AG04449 (cell line): ENCODE data around the gene ACP7.
"Not testable (repeated sequence)": the region's sequence is repeated elsewhere in the genome, so short reads cannot be mapped to it uniquely, and the experiment has no call there.

Experiments
- CTCF ChIA-PET: fragments of 350-600 bp; formaldehyde crosslinking; extraction: SDS; loops from one replicate; lab custom pipeline; 2021; ENCODE audit warnings: antibody characterized with exemption; lab: Yijun Ruan, JAX
- POLR2A ChIA-PET: fragments of 400-600, 350-600 bp; formaldehyde crosslinking; extraction: SDS; loops from one replicate; lab custom pipeline; 2020; ENCODE audit warnings: antibody characterized with exemption, inconsistent platforms; lab: Yijun Ruan, JAX
- DNase-seq: peaks from one replicate; pipeline ENCODE4 v3.0.0-alpha.2; 2010; ENCODE audit warnings: low read depth, low spot score
- H3K4me3 ChIP-seq: 2 replicates; pipeline ENCODE4 v1.5.1; 2011; ENCODE audit warnings: low read depth, mild to moderate bottlenecking, control low read depth, low read length
- TF ChIP-seq, protein P1 (sequence below): IDR thresholded peaks from one replicate; pipeline ENCODE4 v1.5.1; 2011; ENCODE audit warnings: mild to moderate bottlenecking, moderate library complexity, low read length, control low read depth, inconsistent platforms; ENCODE audit not compliant: insufficient read depth; ENCODE audit errors: missing control alignments

ACP7 gene

DNA sequence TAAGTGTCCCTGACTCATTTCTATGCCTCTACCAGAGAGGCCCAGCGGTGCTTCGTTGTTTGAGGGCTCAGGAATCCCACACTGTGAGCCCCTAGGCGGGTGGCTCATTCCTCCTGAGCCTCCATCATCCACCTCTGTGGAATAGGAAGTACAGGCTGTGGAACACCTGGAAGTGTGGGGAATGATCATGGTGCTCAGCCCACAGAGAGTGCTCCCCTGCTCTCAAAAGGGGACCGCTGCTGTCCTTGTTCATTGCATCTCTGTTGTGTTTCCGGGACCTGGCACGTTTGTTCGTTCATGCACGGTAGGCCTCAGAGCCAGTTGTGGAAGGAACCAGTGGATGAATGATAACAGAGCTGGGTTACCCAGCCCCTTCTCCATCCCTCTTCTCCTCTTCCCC, 1.2 kb downstream of the ACP7 start:
- TF ChIP-seq, protein P1, sequence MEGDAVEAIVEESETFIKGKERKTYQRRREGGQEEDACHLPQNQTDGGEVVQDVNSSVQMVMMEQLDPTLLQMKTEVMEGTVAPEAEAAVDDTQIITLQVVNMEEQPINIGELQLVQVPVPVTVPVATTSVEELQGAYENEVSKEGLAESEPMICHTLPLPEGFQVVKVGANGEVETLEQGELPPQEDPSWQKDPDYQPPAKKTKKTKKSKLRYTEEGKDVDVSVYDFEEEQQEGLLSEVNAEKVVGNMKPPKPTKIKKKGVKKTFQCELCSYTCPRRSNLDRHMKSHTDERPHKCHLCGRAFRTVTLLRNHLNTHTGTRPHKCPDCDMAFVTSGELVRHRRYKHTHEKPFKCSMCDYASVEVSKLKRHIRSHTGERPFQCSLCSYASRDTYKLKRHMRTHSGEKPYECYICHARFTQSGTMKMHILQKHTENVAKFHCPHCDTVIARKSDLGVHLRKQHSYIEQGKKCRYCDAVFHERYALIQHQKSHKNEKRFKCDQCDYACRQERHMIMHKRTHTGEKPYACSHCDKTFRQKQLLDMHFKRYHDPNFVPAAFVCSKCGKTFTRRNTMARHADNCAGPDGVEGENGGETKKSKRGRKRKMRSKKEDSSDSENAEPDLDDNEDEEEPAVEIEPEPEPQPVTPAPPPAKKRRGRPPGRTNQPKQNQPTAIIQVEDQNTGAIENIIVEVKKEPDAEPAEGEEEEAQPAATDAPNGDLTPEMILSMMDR, result no peak
- H3K4me3 ChIP-seq, result no peak overlapping the region
- no peak for DNase-seq
- ChIA-PET POLR2A (no interaction called here), CTCF (interaction anchor here (1.6 kb wide), 1 partner anchor 26 kb away, joined by 6 read pairs; no protein-coding TSS in a partner anchor)

DNA sequence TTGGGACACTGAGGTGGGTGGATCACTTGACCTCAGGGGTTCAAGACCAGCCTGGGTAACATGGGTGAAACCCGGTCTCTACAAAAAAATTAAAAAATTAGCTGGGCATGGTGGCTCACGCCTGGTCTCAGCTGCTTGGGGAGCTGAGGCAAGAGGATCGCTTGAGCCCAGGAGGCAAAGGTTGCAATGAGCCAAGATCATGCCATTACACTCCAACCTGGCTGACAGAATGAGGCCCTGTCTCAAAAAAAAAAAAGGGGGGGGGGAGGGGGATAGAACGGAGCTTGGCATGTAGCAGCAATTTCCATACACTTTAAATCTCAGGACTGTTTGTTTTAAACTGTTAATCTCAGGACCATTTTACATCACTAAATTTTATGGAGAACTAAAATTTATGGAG, 2.2 kb downstream of the ACP7 start:
- CTCF ChIA-PET, result interaction anchor here (1.0 to 1.6 kb wide), 2 partner anchors 25 to 155 kb away, joined by 3 to 6 read pairs; partner anchors contain the start of genes MRPS12 and SARS2
- H3K4me3 ChIP-seq, result no peak overlapping the region
- DNase-seq, result no peak
- TF ChIP-seq, protein P1, result no peak
- POLR2A ChIA-PET, result no interaction called here

DNA sequence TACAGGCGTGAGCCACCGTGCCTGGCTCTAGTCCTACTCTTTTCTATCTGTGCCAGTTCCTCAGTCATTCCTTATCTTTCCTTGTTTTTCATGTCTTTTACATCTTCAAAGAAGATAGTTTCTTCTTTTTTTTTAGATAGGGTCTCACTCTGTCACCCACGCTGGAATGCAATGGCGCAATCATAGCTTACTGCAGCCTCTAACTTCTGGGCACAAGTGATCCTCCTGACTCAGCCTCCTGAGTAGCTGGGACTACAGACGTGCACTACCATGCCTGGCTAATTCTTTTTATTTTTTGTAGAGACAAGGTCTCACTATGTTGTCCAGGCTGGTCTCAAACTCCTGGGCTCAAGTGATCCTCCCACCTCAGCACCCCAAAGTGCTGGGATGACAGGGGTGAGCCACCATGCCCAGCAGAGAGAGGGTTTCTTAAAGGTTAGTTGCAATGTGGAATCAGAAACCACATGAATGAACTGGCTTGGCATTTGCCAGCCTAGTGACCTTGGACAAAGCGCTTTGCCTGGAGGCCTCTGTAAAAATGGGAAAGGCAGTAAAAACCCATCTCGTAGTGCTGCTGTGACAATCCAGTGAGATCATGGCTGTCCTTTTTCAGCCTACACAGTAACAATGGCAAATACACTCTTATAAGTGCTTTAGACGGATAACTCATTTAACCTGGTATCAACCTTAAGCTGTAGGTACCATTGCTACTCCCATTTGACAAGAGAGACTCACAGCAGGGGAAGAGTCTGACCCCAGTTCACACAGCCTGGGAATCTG, 3.9 kb downstream of the ACP7 start:
- ChIA-PET CTCF (no interaction called here), POLR2A (no interaction called here)
- DNase-seq, result no peak
- no peak overlapping the region for H3K4me3 ChIP-seq
- TF ChIP-seq, protein P1, result no peak

DNA sequence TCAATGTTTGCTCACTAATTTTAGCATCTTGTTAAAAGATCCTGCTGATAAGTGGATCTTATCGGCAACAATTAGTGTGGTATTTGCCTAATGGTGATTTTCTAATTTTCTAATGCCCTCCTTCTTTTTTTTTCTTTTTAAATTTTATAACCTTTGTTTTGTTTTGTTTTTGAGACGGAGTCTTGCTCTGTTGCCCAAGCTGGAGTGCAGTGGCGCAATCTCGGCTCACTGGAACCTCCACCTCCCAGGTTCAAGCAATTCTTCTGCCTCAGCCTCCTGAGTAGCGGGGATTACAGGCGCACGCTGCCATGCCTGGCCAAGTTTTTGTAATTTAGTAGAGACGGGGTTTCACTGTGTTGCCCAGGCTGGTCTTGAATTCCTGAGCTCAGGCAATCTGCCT, 5.8 kb downstream of the ACP7 start:
- DNase-seq, H3K4me3 ChIP-seq, POLR2A ChIA-PET: not testable (repeated sequence)
- CTCF ChIA-PET, result interaction anchor here (0.8 to 1.9 kb wide), 2 partner anchors 20 to 128 kb away, joined by 4 to 6 read pairs; no protein-coding TSS in a partner anchor

DNA sequence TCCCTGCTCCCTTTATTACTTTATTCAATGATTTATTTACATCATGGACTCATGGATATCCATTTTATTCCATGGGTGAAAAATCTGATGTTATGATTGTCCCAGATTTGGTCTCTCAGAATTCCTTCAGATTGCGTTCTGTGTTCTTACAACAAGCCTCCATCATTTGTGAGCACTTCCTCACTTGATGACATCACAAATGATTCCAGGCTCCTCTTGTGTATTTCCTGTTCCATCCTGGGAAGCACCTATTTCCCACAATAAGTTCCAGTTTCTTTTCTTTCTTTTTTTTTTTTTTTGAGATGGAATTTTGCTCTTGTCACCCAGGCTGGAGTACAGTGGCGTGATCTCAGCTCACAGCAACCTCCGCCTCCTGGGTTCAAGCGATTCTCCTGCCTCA, 6.7 kb downstream of the ACP7 start:
- no peak overlapping the region for H3K4me3 ChIP-seq
- POLR2A ChIA-PET, result no interaction called here
- CTCF ChIA-PET, result interaction anchor here (0.7 to 1.9 kb wide), 3 partner anchors 19 to 456 kb away, joined by 3 to 6 read pairs (median 4); no protein-coding TSS in a partner anchor
- DNase-seq, result no peak
- TF ChIP-seq, protein P1, result no peak

DNA sequence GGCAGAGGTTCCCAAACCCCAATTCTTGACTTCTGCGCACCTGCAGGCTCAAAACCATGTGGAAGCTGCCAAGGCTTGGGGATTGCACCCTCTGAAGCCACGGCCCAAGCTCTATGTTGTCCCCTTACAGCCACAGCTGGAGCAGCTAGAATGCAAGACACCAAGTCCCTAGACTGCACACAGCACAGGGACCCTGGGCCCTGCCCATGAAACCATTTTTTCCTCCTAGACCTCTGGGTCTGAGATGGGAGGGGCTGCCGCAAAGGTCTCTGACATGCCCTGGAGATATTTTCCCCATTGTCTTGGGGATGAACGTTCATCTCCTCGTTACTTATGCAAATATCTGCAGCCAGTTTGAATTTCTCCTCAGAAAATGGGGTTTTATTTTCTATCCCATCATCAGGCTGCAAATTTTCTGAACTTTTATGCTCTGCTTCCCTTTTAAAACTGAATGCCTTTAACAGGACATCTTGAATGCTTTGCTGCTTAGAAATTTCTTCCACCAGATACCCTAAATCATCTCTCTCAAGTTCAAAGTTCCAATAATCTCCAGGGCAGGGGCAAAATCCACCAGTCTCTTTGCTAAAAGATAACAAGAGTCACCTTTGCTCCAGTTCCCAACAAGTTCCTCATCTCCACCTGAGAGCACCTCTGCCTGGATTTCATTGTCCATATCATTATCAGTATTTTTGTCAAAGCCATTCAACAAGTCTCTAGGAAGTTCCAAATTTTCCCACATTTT, 11.8 kb downstream of the ACP7 start:
- H3K4me3 ChIP-seq, POLR2A ChIA-PET, DNase-seq: not testable (repeated sequence)
- CTCF ChIA-PET, result interaction anchor here (0.8 to 1.0 kb wide), 2 partner anchors 8 to 13 kb away, joined by 3 read pairs; no protein-coding TSS in a partner anchor

DNA sequence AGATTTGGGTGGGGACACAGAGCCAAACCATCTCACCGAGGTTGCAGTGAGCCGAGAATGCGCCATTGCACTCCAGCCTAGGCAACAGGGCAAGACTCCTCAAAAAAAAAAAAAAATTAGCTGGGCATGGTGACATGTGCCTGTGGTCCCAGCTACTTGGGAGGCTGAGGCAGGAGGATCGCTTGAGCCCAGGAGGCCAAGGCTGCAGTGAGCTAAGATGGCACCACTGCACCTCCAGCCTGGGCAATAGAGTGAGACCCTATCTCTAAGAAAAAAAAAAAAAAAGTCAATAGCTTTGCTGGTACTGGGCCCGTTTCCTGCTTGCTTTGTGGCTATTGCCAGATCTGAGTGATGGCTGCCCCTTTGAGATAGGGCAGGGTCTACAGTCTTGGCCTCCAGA, 13.1 kb downstream of the ACP7 start:
- ChIA-PET CTCF (interaction anchor here (1.3 kb wide), 1 partner anchor 13 kb away, joined by 3 read pairs; no protein-coding TSS in a partner anchor), POLR2A (no interaction called here)
- no peak for DNase-seq
- H3K4me3 ChIP-seq, result no peak overlapping the region
- TF ChIP-seq, protein P1, result no peak
